ENCODE measurements around the gene MAST2.

DNA sequence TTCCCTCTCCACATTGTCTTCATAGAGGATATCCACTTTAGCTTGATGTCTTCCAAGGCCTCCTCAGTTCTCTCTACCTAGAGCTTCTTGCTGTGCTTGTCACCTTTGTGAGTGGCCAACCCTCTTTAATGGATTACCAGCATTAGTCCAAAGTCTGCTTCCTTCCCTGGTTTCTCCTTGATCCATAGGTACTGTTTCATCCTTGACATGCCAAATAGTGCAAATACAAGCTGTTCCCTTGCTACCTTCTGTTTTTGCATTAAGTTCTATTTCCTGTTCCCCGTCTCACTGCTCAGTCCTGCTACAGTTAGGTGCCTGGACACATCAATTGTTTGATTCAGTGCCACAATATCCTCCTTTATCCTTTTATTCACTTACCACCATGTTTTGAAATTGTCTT lies 19.2 kb downstream of the MAST2 start:
- TF ChIP-seq CTCF (IDR thresholded peaks at IDR 0.05) (no peak), POLR2AphosphoS5 (IDR thresholded peaks at IDR 0.05) (no peak), POLR2A (IDR thresholded peaks at IDR 0.05) (no peak), EP300 (IDR thresholded peaks at IDR 0.05) (no peak)

Measured in upper lobe of left lung (tissue), 4 donors.